HT1080 (cell line): ENCODE measurements around the gene SLC66A2. TPM values are rescaled to one million over a fixed set of nuclear protein-coding genes. Genes with fewer than 3 reads are reported as not detected.

ENCODE experiments used
- DNase-seq: peaks from one replicate; pipeline ENCODE4 v3.0.0-alpha.2; 2015; ENCODE audit warnings: low read depth
- total RNA-seq: library from RNA; depleted of rRNA; stranded (reverse); fragments of >200 nt; shearing (Covaris generic); gene quantifications from 2 replicates; pipeline ENCODE4 v1.2.3, GENCODE V29; 2014

Gene SLC66A2
- total RNA-seq, 1 experiment from 2014 or later = 45.8 TPM

DNA sequence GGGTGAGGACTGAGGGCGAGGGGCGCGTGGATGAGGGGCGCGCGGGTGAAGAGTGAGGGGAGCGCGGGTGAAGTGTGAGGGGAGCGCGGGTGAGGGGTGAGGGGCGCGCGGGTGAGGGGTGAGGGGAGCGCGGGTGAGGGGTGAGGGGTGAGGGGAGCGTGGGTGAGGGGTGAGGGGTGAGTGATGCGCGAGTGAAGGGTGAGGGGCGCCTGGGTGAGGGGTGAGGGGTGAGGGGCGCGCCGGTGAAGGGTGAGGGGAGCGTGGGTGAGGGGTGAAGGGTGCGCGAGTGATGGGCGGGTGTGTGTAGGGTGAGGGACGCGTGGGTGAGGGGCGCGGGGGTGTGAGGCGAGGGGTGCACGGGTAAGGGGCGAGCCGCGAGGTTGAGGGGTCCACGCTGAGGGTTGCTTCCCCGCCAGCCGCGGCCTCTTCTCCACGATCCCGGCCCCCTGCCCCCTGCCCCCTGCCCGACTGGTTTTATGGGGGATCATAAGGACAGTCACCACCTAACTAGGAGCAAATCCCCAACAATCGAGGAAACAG is 1.1 kb upstream of the SLC66A2 start:
- DNase-seq = no peak

DNA sequence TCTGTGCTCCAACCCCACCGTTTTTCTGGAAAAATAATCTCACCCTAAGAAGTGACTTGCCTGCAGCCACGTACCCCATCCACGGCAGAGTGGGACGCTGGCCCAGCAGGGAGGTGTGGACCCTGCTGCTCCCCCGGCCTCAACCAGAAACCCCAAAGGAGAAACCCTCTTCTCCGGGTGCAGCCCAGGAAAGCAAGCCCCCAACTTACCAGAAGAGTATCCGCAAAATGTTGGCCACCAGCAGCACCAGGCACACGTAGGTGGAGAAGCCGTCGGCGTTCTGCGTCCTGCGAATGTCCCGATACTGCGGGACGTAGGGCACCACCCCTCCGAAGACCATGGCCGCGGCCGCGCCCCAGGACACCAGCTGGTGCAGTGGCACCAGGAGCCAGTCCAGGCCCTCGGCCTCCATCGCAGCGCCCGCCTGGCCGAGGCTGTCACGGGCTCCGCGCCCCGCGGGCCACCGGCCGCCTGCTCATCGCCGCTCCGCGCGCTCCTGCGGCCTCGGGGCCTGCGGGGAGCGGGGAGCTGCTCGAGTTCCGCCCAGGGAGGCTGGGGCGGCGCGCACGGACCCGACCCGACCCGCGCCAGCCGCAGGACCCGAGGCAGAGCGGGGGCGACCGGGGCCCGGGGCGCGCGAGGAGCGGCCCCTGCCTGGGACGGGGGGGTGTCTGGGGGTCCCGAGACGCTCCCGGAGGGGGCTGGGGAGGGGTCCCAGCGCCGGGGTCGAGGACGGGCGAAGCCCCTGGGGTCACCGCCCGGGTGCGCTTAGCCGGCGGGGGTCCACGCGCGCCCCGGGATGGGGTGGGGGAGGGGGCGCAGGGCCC is 725 bp downstream of the SLC66A2 start:
- no peak for DNase-seq

DNA sequence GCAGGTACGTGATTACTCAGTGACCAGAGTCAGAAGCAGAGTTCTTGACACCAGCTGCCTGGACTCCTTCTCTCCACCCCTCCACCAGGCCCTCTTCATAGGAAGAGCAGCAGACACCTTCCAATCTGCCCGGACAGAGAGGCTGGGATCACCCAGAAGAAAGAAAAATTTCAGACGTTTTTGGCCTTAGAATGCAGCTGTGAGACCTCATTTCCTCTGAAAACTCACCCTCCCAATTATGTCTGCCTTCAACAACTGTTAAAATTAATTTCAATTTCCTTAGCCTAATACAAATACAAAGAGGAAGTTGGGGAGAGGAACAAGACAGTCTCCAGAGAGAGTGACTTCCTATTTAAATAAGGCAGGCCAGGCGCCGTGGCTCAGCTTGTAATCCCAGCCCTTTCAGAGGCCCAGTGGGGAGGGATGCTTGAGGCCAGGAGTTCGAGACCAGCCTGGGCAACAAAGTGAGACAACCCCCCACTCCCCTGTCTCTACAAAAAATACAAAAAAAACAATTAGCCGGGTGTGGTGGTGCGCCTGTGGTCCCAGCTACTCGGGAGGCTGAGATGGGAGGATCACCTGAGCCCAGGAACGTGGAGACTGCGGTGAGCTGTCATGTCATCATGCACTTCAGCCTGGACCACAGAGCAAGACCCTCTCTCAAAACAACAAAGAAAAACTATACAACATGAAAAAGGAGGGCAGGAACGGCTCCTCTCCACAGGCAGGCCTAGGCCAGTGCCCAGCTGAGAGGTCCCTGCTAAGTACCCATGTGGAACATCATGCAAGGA is 1.6 kb downstream of the SLC66A2 start:
- DNase-seq = no peak

DNA sequence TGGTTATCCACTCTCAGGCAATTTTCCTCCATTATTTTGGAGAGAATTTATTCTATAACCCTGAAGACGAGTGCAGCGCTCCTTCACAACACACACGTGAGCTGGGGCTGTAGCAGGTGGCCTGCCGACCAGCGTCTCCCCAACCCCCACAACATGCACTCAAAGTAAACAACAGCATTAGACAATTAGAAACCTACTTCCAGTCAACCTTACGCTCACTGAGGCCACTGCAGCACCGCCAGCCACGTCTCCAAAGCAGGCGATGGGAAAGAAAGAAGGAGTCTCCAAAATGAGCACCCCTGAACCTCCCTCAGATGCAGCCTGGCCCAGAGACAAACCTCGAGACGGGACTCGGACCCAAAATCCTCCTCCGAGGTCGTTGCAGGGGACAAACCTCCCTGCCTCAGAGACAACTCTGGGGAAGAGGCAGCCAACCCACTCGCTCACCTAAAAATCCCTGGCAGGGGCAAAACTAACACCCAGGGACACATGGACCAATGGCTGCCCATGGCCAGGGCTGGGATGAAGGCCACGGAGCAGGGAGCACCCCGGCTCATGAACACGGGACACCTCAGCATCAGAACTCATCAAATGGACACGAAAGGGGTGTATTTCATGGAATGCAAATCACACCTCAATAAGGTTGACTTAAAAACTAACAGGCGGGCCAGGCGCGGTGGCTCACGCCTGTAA is 2.6 kb downstream of the SLC66A2 start:
- DNase-seq = no peak

DNA sequence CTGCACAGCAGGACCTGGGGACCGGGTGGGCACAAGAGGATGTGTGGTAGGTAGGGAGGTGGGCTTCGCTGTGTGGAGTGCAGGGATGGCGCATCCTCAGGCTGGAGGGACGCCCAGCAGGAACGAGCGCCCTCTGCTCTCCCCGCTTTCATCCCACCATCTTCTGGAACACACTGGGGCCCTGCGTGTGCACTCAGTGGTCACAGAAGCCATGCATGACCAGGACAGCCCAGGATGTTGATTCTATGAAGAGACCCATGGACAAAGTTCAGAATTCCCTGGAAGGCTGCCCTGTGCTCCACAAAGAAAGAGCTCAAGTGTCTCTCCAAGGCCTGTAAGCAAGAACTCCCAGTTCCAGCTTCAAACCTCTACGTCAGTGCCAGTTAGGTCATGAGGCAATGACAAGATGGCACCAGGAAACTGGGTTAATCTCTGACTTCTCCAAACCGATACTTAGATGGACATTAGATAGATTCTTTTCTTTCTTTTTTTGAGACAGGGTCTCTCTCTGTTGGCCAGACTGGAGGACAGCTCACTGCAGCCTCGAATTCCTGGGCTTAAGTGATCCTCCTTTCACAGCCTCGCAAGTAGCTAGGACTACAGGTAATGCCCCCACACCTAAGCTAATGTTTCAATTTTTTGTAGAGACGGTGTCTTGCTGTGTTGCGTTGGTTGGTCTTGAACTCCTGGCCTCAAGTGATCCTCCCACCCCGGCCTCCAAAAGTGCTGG is 3.4 kb downstream of the SLC66A2 start:
- DNase-seq = no peak

DNA sequence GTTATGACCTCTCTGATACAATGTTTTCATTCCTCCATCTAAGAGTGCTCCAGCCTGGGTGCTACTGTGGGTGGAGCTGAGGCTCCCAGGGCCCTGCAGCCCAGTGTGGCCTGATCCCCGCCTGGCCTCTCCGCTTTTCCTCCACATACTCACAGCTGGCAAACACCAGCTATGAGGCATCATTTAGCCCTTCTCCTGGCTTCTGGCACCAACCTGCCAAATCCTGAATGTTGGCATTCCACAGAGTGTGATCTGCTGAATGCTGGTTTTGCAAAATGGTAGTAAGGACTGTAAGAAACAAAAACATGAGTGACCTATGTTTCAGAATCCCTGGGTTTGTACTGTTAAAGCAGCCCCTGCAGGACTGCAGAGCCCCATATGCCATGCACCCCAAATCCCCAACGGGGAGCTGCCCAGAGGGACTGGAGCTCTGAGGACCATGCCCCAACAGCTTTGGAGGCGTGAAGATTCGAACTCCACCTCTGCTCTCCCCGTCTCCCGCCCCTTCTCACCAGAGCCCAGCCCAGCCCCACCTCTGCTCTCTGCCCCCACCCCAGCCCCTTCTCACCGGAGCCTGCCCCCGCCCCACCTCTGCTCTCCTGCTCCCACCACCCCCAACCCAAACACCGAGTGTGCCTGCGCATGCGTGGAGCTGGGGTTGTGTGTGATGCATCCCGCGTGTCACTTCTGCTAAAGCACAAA is 4.2 kb downstream of the SLC66A2 start:
- no peak for DNase-seq

DNA sequence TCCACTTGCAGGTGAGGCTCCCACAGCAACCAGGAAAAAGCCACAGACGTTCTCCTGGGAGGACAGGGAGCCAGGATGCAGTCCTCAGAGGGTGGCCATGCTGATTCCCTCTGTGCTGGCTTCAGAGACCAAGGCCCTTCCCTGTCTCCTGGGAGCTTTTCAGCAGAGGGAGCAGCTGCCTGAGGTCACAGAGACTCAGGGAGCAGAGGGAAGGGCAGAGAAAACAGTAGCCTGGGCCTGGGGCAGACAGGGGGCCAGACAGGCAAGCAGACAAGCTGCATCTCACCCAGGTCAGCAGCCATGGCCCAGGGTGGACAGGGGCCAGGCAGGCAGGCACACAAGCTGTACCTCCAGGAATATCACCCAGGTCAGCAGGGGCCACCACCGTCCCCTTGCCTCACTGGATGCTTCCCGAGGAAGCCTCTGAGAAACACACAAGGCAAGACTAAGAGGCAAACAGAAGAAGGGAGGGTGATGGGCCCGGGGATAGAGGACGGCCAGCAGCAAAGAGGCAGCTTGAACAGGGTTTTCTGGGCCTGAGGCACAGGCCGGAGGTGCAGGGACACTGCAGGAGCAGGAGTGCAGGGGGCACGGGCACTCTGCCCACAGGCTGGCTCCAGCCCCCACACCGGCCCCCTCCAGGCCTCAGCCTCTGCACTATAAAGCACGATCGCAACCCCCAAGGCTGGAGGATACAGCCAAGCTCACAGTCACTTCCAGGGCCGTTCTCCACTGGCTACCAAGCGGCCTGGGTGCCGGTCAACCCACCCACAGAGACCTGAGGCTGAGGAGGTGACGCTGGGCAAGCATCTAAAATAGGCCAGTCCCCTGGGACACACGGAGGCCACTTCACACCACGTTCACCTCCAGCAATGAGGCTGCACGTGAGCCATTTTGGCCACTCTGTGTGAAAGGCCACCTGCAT is 6.1 kb downstream of the SLC66A2 start:
- DNase-seq = no peak

DNA sequence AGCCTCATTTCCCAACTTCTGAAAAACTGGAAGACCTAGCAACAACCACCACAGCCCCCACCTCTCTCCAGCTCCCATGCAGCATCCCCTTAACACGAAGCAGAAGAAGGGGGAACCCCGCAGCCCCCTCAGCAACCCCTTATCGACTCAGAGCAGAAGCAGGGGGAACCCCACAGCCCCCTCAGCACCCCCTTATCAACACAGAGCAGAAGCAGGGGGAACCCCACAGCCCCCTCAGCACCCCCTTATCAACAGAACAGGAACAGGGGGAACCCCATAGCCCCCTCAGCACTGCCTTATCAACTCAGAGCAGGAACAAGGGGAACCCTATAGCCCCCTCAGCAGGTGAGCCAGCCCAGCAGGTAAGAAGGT is 6.7 kb downstream of the SLC66A2 start:
- DNase-seq = no peak

DNA sequence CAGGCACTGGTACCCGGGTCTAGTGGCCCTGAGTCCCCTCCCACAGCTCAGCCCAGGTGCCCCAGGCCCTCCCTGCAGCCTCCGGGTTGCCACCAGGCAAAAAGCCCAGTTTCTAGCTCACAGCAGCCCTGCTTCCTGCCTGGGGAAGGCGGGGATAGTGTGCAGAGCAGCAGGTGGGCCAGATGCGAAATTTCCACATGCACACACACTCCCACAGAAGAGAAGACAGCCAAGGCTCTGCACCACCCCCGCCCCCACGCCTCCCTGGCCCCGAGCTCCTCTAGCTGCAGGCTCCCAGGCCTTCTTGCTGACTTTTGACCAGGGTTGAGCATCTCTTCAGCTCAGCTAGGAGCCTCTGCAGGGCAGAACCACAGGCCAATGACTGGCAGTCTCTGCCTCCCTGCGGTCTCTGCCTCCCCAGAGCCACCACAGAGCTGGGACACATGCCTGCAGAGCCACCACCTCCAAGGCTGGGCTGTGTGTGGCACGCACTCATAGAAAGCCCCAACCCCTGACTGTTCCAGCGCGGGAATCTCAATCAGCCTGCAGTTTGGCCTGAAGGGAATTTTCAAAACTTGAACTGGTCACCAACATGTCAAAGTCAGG is 7.2 kb downstream of the SLC66A2 start:
- no peak for DNase-seq

DNA sequence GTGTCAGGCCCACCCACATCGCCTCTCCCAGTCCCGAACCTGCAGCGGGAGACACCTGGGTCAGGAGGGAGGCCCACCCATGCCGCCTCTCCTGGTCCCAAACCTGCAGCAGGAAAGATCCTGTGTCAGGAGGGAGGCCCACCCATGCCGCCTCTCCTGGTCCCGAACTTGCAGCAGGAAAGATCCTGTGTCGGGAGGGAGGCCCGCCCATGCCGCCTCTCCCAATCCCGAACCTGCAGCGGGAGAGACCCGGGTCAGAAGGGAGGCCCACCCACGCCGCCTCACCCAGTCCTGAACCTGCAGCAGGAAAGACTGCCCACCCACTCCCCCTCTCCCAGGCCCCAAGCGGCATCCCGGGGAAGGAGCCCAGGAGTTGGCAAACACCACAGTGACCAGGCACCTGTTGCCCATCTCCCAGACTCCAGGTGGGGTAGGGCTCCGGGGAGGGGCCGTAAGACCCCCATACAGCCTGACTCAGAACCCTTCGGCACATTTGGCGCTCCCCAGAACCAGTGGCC is 7.8 kb downstream of the SLC66A2 start:
- DNase-seq = no peak

DNA sequence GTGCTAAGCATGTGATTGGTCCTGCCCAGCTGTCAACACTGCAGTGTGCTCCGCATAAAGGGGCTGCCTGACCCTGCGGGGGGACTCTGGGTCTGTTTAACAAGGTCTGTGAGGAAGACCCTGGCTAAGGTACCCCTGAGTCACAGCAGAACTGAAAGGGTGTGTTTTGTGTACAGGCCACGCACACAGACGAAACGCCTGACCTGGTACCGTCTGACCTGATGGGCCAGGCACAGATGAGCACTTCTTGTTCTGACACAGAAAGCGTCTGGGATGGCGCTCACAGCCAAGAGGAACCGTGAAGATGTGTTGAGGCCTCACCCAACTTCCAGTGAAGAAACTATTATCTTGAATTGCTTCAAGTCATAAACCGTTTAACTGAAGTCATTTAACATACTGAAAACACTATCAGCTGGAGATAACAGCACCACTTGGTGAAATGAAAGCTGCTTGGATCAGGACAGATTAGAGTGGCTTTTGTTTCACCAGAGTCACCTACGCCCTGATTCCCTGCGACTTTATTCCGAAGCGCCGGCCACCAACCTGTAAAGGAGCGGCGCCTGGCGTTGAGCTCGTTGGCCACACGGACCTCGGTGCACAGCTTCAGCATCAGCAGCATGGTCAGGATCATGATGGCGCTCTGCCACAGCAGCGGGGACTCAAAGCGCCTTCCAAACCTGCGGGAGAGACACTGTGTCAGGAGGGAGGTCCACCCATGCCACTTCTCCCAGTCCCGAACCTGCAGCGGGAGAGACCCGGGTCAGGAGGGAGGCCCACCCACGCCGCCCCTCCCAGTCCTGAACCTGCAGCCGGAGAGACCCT is 8.5 kb downstream of the SLC66A2 start:
- DNase-seq = no peak

DNA sequence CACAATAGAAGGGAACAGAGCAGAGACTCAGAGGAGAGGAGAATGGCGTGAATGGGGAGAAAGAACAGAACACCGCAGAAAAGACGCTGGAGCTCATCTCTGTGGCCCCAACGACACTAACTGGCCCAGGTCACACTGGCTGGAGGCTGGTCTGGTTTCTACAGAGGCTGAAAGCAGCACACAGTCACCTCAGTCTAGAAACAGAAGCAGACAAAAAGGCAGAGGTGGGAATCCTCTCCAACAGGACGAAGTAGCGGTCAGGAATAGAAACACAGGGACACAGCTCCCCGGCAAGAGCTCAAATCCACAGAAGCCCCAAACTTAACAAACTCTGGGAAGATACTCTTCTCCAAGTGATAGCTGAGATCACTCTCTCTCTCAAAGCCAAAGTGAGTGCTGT is 9.2 kb downstream of the SLC66A2 start:
- no peak for DNase-seq

DNA sequence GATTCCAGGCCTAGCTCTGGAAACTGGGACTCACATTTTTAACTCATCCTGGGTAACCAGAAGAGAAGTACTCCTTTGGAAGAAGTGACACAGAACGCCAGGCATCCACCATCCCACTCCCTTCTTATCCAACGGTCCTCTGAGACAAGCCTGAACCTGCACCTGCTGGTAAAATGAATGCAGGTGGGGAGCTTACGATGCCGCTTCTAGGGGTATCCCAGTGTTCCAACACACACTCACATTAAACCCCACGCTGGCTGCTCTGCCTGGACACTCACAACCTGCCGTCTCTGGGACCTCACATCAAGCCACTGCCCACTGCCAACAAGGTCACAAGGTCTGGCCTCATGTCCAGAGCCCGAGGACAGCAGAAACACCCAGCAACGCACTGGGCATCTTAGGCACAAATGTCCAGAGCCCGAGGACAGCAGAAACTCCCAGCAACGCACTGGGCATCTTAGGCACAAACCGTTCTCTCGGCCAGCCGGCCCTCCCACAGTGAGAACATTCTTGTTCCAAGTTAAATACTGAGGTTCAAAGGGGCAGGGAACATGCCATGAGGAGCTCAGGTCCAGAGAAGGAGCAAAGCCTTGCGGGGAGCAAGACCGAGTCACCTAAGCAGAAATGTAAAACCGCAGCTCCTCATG is 9.9 kb downstream of the SLC66A2 start:
- no peak for DNase-seq

DNA sequence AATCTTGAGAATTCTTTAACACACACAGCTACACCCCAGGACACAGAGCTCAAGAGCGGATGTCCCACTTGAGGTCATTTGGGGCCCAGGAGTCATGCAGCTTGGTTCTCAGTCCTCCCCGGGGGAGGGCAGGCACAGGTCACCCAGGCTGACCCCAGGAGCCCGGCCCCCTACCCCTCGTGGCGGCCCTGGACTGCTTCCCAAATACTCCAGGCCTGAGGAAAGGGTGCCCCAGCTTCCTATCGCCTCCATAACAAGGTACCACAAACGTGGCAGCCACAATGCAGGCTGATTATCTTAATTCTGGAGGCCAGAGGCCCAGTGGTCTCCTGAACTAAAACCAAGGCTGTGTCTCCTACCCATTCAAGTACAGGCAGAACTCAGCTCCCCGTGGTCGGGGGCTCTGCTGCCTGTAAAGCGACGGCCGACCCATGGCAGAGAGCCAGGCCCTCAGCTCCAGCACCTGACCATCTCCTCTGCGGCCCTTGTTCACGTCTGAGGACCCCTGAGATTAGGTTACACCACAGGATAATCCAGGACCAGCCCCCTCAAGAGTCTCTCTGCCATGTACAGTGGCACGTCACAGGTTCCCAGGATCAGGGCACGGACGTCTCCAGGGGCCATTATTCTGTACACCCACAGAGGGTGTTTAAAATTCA is 10.5 kb downstream of the SLC66A2 start:
- no peak for DNase-seq

DNA sequence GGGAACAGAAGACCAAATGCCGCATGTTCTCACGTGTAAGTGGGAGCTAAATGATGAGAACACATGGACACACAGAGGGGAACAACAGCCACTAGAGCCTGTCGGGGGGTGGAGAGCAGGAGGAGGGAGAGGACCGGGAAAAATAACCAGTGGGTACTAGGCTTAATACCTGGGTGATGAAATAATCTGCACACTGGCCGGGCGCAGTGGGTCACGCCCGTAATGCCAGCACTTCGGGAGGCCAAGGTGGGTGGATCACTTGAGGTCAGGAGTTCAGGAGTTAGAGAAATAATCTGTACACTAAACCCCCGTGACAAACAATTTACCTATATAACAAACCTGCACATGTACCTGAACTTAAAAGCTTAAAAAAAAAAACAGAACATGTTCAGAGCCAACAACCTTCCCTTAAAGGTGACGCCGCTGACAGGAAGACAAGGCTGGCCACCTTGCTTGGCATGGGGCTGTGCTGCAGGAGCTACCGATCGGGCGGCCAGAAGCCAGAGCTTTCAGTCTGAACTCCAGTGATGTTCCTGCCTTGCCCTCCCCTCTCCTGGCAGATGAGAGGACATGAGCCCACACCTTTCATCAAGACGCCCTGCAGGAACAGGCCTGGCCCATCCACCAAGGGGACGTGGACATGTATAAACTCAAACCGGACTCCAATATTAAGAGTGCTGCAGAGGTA is 11.2 kb downstream of the SLC66A2 start:
- no peak for DNase-seq

DNA sequence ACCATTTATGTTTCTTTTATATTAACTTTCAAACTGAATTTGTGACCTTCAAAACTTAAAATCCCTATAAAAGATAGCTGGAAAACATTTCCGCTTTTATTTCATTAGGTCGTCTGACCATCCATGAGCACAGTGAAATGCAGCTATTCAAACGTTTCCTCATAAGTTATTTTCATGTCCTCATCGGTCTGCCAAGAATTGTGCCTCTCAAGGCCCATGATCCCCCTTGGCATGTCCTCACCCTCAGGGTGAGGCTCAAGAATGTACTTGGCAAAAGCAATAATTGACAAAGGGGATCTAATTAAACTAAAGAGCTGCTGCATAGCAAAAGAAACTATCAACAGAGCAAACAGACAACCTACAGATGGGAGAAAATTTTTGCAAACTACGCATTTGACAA is 12.4 kb downstream of the SLC66A2 start:
- DNase-seq = no peak
